ENCODE results near the gene SLITRK2. TPM values are rescaled to one million over a fixed set of nuclear protein-coding genes. Genes with fewer than 3 reads are reported as not detected.

SLITRK2 gene, protein sequence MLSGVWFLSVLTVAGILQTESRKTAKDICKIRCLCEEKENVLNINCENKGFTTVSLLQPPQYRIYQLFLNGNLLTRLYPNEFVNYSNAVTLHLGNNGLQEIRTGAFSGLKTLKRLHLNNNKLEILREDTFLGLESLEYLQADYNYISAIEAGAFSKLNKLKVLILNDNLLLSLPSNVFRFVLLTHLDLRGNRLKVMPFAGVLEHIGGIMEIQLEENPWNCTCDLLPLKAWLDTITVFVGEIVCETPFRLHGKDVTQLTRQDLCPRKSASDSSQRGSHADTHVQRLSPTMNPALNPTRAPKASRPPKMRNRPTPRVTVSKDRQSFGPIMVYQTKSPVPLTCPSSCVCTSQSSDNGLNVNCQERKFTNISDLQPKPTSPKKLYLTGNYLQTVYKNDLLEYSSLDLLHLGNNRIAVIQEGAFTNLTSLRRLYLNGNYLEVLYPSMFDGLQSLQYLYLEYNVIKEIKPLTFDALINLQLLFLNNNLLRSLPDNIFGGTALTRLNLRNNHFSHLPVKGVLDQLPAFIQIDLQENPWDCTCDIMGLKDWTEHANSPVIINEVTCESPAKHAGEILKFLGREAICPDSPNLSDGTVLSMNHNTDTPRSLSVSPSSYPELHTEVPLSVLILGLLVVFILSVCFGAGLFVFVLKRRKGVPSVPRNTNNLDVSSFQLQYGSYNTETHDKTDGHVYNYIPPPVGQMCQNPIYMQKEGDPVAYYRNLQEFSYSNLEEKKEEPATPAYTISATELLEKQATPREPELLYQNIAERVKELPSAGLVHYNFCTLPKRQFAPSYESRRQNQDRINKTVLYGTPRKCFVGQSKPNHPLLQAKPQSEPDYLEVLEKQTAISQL
- under 0.01 TPM for total RNA-seq

DNA sequence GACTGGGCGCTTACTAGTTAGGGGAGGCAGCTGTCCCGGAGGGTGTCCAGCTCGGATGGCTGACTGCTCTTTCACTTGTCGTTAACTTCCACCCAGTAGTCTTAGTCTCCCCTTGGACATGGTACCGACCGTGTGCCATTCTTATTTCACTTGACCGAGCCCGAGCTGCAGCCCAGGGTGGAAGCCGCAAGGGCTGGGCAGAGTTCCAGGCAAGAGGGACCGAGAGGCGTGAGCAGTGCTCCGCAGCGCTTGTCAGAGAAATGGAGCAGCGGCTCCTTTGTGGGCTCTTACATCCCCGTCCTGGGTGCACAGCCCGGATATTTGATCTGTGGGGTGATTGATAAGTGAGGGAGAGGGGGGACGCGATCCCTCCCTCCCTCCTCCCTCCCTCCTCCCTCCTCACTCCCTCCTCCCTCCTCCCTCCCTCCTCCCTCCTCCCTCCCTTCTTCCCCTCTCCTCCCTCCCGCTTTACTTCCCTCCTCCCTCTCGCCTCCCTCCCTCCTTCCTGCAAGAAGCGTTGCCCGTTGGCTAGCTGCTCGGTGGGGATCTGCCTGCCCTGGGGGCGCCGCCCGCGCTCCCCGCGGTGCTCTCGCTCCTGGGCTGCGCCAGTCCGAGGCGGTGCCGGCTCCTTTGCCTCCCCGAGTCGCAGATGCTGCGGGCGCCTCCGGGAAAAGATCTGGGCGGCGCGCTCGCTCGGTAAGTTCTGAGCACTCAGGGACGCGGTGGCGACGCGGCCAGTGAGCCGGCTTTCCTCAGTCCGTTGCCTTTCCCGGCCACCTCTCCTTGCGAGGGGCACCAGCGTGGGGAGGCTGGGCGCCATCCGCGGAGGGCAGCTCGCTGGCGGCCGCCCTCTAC is at the start of gene SLITRK2:
Gene SLITRK2, plus strand, starts transcription at position 499 of the 855 bp plus-strand sequence. CDS start 4,597 bp downstream, outside the sequence.
- DNase-seq (ENCODE audit: low read depth in 2 of 3, low spot score in 2 of 3), result peak in 1 of 3 donors; percentile 6

DNA sequence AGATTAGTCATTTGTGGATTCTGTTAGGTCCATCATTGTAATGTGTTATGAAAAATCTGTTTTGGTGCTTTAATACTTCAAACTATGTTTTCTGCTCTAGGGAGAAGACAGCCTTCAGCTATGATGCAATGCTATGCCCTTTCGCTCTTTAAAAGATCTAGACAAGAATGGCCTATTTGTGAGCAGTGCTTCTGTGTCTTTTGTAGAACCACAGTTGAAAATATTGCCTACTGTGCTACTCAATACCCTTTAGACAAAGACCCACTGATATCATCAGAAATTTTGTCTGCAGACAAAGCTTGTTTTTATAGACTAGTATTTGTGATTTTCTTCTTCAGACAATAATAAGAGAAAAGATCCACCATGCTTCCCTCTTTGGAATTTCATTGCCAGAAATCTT is 44.6 kb upstream of the SLITRK2 start:
- no peak for DNase-seq (ENCODE audit: low read depth in 2 of 3, low spot score in 2 of 3)

DNA sequence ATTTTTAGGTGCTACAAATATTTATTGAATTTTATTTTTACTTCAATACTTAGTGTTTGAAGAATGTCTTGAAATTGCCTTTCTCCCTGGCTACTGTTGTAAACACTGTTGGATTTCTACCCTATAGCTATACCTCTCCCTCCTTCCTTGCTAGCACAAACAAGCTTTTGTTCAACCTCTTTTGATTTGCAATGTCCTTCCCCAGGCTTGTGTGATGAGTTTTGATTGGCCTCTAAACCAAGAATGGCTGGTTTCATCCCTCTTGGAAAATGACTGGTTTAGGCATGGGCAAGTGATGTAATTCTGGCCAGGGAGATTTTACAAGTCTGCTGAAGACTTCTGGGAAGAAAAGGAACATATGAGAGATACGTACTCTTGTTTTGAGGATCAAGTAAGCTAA is 25.3 kb upstream of the SLITRK2 start:
- no peak for DNase-seq (ENCODE audit: low read depth in 2 of 3, low spot score in 2 of 3)

DNA sequence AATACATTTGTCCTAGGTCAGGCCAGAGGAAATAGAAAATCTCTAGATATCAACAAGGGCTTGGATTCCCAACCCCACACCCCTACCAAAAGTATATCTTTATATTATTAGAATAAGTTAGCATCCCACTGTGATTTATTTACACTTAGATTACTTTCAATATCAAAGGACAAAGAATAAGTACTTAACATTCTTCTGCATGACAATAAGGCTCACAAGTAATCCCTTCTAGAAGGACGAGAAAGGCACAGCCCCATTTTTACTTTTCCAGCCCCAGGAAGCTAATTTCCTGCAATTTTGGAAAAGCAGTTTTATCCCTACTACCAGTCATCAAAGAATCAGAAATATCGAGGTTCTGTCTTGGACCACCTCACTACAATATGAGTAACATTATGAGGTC is 14.1 kb upstream of the SLITRK2 start:
- no peak for DNase-seq (ENCODE audit: low read depth in 2 of 3, low spot score in 2 of 3)

DNA sequence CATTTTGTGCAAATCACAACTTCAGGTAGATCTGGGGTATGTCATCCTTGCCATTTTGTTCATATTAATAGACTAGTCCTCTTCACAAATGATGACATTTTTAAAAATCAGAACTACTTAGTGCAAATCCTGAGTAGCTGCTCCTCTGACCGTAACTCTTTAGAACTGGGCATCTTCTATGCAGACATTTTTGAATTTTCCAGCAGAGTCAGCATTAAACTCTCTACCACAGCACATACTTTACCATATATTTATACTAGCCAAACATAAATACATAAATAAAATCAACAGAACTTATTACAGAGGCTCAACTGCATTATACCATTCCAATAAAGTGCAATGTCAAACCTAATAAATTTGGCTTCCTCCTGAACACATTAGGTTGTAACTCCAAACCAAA is 4.5 kb upstream of the SLITRK2 start:
- DNase-seq (ENCODE audit: low read depth in 2 of 3, low spot score in 2 of 3), result no peak

DNA sequence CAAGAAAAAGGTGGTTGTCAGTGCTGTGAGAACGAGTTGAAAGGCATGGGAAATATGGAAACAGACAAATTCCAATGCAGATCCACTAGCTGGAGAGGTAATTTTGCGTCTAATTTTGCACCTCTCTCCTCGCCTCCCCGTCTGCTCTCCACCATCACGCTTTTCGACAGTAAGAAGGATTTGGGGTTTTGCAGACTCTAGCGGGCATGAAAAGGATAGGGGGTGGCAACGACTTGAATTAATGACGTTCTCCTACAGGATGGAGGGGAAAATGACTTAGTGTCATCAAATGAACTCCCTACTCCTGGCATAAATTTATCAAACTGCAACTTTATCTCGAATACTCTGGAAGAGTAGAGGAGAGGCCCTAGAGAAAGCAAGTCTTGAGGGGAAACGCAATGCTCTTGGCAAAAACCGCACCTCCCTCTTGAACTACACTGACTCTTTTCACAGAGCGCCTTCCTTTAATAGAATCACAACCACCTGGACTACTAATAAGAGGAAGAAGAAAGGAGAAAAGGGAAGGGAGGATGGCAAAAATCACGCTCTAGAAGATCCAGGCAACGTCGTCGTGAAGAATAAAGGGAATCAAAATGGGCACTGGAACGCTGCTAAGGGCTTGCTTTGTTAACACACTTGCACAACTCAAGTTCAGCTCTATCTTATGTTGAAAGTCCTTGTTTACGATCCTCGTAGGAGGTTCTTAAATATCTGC is 871 bp upstream of the SLITRK2 start:
- DNase-seq (ENCODE audit: low read depth in 2 of 3, low spot score in 2 of 3), result no peak

DNA sequence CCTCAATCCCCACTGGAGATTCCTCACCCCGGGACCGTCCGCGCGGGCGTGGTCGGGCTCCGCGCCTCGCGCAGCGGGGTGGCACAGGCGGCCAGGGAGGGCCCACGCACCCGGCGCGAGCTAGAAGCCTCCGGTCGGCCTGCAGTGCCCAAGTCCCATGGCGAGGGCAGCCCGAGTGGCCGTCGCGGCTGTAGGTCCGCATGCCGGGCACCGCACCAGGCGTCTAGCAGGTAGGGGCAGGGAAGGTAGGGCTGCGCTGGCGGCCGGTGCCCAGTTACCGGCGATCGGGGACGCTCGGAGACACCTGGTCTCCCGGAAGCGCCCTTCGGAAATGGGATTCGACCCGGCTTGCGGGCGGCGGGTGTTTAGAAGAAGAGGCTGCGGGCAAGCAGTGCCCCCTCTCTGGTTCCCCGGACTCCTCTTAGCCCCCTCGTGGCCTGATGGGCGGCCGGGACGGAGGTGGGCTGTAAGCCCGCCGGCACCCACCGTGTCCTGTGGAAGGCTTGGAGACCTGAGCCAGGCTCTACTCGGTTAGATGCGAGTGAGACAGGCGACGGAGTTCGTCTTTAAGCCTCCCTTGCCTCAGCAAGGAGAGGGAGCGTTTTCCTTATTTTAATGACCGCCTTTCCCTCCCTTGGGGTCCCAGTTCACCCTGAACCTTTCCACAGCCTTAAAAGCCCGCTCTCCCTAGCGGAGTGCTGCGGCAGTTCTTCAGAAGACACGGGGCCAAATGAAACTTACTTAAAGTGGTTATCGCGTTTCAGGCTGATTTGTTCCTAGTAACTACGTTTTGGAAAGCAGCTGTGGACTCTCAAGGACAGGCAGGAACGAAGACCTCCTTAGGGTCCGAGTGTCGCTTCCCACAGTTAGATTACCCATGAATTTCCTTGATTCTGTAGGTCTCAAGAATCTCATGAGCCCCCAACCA is 821 bp downstream of the SLITRK2 start:
- peak in 1 of 3 donors; percentile 6 for DNase-seq (ENCODE audit: low read depth in 2 of 3, low spot score in 2 of 3)

DNA sequence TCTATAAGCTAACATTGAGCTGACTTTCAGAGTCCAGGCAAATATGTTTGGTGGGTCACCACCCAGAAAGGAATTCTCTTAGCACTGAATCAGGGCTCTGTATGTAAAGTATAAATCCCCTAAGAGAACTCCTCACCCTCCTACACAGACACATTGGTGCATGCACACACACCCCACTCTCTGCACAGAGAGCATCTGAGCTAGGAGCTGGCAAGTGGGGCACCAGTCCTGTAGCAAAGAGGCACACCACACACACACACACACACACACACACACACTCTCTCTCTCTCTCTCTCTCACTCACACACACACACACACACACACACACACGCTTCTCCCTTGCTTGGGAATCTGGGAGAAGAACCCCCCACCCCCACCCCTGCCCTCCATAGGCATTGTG is 3.2 kb downstream of the SLITRK2 start:
- no peak for DNase-seq (ENCODE audit: low read depth in 2 of 3, low spot score in 2 of 3)

DNA sequence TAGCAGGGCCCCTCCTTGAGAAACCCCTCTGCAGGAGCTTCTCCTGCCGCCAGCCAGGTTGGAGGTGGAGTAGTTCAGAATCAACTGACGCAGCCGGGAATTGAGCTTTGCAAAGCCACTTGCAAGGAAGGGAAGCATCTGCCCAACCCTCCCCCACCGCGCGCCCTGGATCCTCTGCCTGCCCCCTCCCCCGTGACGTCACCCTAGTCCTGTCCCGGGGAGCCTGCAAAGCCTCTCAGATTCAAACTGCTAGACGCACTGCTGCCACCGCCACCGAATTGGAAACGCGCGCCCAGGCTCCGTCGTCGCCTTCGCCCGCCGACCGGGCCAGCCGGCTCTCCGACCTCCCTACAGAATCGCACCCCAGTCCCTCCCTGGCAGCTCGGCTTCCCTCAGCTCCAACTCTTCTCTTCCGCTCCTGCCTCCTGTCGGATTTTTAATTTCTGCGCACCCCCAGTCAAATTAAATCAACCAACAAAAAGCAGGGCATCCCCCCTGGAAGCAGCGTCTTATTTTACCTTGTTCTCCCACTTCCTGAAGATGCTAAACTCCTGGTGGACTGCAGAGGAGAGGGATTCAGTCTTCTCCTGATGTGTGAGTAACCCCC is 3.8 kb downstream of the SLITRK2 start:
- no peak for DNase-seq (ENCODE audit: low read depth in 2 of 3, low spot score in 2 of 3)

DNA sequence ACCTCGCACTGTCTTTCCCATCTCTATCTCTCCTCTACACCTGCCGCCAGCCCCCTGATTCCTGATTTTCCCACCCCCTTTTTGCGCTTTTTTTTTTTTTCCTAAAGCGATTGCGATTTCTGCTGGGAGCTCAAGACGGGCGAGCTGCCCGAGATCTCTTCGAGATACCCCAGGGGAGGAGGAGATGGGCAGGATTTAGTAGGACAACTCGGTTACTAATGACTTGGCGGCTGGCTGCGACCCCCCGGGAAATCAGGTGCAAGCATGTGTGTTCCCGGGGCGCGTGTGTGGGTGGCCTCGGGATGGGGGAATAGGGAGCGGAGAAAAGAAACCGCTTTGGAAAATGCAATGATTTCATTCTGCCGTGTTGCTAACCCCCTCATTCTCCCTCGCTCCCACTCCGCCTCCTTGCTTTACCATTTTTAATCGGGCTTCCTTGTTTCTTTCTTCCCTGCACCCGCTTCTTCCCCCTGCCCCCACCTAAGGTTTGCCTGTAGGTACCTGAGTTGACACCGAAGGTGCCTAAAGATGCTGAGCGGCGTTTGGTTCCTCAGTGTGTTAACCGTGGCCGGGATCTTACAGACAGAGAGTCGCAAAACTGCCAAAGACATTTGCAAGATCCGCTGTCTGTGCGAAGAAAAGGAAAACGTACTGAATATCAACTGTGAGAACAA is 4.4 kb downstream of the SLITRK2 start:
- no peak for DNase-seq (ENCODE audit: low read depth in 2 of 3, low spot score in 2 of 3)

DNA sequence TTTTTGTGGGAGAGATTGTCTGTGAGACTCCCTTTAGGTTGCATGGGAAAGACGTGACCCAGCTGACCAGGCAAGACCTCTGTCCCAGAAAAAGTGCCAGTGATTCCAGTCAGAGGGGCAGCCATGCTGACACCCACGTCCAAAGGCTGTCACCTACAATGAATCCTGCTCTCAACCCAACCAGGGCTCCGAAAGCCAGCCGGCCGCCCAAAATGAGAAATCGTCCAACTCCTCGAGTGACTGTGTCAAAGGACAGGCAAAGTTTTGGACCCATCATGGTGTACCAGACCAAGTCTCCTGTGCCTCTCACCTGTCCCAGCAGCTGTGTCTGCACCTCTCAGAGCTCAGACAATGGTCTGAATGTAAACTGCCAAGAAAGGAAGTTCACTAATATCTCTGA is 5.5 kb downstream of the SLITRK2 start:
- DNase-seq (ENCODE audit: low read depth in 2 of 3, low spot score in 2 of 3), result no peak

DNA sequence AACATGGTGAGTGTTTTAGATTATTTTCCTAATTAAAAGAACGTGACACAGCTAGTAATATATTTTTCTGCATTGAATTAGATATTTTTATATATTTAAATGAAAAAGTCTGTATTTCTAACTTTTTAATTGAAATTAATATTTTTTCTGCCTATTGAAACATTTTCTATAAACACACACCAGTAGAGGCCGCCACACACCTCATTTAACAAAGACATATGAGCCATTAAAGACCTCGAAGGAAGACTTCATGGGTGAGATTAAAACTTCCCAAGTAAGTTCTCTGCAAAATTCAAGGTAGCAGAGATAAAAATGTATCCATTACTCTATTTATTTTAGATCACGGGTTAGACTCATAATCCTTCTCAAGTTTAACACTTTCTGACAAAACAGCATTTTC is 8.3 kb downstream of the SLITRK2 start:
- DNase-seq (ENCODE audit: low read depth in 2 of 3, low spot score in 2 of 3), result peak in 1 of 3 donors; percentile 24

DNA sequence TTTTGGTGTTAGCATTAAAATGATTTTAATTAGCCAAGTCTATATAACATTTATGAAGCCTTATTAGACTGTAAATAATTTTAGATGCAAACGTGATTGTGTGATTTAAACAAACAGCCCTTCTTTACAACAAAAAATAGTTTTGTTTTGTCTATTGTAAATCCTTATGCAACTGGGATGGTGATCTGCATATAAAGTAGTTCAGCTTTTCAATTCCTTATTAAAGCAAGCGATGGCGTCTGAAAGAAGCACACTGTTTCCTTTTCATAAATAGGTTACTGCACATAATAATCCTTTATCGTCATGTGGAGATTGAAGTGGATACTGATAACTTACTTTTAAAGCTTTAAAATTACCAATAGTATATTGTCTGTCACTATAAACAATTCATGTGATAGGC is 8.8 kb downstream of the SLITRK2 start:
- DNase-seq (ENCODE audit: low read depth in 2 of 3, low spot score in 2 of 3), result no peak

DNA sequence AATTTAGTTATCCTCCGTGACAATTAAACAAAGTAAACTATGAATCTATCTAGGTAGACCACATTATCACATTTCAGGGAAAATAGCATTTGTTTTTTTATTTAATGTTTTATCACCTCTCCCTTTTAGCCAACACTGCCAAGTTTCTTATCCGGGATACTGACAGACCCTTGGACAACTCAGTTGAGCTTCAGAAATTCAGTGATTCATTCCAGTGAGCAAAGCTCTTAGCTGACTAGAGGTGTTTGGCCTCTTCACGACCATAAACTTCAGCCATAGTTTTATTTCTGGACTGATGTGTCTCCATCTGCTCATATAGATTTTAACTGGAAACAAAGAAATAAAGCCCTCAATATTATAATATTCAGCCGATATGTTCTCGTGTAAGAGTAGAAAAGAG is 15.2 kb downstream of the SLITRK2 start:
- DNase-seq (ENCODE audit: low read depth in 2 of 3, low spot score in 2 of 3), result no peak

DNA sequence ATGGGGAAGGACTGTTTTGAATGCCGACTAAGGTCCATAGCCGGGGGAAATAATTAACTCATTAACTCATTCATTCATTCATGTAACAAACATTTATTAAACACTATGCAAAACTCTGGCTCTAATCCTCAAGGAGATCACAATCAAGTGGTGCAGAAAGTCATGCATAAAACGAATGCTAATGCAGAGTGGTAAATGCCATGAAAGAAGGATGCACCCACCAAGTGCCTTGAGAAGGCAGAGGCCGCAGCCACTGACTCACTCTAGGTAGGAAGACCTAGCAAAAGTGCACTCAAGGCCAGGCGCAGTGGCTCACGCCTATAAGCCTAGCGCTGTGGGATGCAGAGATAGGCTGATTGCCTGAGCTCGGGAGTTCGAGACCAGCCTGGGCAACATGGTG is 22.9 kb downstream of the SLITRK2 start:
- DNase-seq (ENCODE audit: low read depth in 2 of 3, low spot score in 2 of 3), result no peak

DNA sequence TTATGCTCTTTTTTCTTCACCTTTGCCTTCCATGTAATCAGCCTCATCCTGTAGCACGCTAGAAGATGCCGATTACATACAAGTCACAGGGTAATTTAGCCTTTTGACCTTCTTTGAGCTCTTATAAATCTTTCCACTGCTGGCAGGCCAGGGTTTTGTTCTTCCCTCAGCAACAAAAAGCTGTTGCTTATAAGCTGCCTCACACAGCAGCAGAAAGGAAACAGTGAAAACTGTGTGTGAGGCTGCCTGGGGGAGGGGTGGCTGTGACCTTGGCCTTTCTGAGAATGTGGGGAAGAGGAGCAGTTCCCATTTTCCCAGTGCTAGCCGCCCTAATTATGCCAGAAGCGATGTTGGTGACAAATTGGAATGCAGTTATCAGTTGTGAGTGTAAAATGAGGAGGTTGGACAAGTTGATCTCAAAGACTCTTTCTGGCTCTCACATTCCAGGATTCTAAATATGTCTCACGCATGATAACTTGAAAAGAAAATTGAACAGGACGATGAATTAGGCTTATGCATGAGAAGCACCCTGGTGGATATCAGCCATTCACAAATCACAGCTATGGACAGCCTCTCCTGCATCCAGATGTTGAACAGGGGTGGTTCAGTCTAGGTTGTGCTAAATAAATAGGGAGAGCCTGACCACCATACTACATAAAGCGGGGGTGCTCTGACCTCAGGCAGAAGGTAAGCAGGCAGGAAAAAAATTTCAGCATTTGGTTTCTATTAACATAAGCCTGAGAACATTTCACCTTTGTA is 25.7 kb downstream of the SLITRK2 start:
- no peak for DNase-seq (ENCODE audit: low read depth in 2 of 3, low spot score in 2 of 3)

DNA sequence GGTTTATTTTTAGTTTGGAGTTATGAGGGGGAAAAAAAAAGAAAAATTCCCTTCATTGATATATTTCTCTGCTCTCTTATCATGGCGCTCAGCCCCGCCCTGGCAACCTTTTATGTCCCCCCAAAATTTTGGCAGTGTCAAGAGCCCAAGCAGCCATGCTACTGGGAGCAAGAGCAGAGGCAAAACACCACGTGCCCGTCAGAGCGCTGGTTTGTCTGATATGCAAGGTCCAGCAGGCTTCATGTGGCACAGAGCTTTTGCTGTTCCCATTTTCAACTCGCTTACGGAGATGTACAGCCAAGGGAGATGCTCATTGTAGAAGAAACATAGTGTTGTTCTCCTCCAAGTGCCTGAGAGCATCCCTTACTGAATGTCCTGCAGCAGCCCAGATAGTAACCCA is 27.3 kb downstream of the SLITRK2 start:
- DNase-seq (ENCODE audit: low read depth in 2 of 3, low spot score in 2 of 3), result no peak

DNA sequence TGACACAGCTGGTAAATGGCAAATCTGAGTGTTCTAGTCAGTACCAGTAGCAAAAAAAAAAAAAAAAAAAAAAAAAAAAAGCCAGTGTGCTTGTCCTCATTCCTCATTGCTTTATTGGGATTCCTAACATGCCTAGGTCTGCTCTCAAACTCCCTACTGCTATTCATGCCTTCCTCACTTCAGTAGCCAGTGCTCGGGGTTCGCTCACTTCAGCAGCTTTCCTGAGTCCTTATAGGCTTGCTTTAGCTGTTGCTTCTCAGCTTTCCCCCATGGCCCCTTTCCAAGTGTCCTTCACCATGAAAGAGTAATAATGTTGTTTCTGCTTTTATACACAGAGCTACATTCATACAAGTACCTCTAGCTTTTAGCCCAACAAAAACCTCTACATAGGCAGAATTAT is 30.8 kb downstream of the SLITRK2 start:
- no peak for DNase-seq (ENCODE audit: low read depth in 2 of 3, low spot score in 2 of 3)
